ENCODE measurements around the gene FAT1.

Gene FAT1

GRCh38 chr4:186557061-186557460, 166.6 kb downstream of the FAT1 start:
- no peak for DNase-seq

DNA sequence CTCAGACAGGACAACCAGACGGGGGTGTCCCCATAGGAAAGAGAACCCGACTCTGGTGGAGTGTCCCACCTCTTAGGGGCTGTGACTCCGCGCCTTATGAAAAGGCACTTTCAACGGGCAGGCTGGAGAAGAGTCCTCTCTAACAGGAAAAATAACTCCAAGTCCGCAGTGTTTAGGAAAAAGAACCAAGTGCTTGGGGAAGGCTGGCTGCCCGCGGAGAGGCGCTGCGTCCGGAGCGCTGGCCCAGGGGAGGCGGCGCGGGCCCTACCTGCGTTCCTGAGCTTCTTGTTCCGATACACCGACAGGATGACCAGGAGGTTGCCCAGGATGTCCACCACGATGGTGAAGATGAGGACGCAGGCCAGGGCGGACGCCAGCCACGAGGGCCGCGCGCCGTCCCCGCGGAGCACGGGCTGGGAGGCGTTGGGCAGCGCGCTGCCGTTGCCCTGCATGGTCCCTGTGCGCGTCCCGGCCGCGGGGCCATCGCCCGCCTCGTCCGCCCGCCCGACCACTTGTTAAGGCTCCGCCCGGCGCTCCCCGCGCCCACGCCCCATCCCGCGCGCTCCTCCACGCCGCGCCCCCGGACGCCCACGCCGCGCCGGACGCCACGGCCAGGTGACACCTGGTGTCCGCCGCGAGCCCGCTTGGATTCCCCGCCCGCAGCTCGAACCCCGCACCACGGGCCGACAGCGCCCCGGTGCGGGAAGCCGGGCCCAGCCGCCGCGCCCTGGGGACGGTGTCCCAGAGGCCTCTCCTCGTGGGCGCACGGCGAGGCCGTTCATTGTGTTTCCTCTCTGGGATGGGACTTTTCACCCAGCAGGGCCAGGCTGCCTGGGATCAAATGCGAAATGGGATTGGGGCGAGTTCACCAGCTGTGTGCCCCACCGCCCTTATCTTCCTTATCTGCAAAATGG, 168.5 kb downstream of the FAT1 start, which contains the start of gene MTNR1A:
Gene MTNR1A (minus strand): TSS at position 654 of the 914 bp plus-strand sequence. CDS start 202 bp downstream, at position 452.
- no peak for DNase-seq

DNA sequence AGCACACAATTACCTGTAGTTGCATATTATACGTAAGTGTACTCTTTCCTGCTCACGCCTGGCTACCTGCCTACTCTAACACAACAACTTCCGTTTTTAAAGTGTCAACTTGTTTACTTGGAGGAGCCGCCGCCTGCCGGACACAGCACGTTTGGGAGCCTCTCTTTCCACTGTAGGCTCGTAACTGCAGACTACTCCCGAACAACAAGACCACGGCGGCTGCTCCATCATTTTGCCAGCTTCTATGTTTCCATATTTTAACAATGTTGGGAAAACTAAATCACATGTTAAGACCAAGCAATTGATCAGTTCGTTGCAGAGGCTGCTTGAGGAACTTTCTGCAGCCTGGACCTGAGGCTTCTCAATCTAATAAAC, 169.1 kb downstream of the FAT1 start:
- DNase-seq, result no peak

GRCh38 chr4:186553717-186554116, 169.9 kb downstream of the FAT1 start:
- DNase-seq, result no peak

DNA sequence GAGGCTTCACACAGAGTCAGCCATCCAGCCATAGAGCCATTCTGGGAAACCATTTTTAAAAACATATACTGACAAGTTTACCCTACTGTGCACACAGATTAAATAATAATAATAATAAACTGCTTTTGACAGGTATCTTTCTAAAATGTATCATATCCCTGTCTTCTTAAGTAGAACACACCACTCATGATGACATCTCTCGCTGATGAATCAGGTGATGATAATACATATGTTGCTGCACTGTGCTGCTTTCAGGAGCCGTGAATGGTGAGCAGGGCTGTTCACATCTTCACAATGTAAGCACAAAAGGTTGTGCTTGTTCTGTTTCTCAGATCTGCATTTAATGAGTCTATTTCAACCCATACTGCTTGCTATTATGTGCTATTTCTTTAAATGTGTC, 171.8 kb downstream of the FAT1 start:
- no peak for DNase-seq

DNA sequence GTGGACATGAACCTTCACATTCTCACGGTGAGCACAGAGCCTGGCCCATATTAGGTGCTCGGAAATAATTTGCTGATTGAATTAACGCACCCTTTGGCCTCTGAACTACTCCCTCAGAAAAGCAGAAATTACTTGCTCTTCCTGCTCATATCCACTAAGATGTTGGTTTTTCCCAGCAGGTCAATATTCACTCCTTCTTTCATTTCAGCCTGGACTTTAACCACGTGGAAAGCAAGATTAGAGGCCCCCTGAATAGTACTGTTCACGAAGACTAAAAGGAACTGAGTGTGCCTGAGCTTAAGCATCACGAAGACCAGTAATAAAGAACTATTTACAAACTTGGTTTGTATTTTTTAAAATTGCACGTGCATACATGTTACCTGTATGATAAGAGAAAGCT, 178.2 kb downstream of the FAT1 start:
- DNase-seq, result no peak

- no peak for DNase-seq
Observed at GRCh38 chr4:186543206-186543605, 180.4 kb downstream of the FAT1 start.

DNA sequence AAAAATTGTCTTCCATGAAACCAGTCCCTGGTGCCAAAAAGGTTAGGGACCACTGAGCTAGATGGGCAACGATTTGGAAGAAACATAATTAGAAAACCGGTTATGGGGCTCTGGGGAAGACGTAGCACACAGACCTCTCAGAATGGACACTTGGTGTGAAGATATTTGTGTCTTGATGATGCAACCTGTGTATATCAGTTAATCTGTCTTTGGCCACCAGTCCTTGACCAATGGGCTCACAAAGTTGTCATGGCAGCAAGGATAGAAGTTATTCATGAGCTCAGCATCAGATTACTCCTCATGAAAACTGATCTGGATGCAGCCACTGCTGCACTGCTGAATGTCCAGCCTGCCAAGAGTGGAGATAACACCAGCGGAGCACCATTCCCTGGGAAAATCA, 181.9 kb downstream of the FAT1 start:
- no peak for DNase-seq

DNA sequence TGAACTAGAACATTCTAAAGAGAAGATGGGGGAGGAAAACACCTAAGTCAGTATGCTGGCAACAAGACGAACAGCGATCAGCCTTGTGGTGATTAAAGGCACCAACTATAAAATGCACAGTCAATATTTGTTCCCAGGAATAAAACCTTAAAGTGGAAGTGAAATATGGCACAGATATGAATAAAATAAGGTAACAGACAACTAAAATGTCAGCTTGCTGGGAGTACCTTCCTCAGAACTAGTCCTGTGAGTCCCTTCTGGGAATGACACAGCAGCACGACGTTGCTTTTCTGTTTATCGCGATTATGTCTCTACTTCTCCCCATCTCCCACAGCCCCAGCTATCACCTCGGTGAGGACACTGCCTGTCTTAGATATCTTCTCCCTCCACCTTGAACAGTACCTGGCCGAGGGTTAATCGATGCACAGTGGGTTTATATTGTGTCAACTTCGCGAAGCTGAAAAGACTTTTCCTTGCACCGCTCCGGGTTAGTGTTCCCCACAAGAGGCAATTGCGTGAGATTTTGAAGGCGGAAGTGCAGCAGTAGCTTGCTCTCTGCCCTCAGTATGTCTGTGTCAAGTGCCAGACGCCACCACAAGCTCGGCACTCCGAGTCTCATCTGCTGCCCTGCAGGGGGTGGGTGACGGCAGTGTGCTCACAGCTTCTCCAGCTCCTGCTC, 185.7 kb downstream of the FAT1 start:
- no peak for DNase-seq
